OCI-LY7 (cell line): ENCODE measurements around the gene PHETA1. TPM values are rescaled to one million over a fixed set of nuclear protein-coding genes. Genes with fewer than 3 reads are reported as not detected.
"Not testable (repeated sequence)": the region's sequence is repeated elsewhere in the genome, so short reads cannot be mapped to it uniquely, and the experiment has no call there.

Experiments used
- BruUV-seq: library from RNA; stranded (reverse); fragments of 400-500 nt; replicated peaks from 2 replicates; lab custom pipeline; 2021; lab: Mats Ljungman, UMichigan
- CTCF ChIA-PET: fragments of 300-600 bp; sonication (Branson Sonifier 250); formaldehyde crosslinking; loops from one replicate; lab custom pipeline; 2022; ENCODE audit warnings: antibody characterized with exemption; ENCODE audit not compliant: unreplicated experiment; lab: Charles Lee
- POLR2A ChIA-PET: fragments of 300-600 bp; sonication (Branson Sonifier 250); formaldehyde crosslinking; loops from one replicate; lab custom pipeline; 2022; ENCODE audit warnings: antibody characterized with exemption; lab: Charles Lee
- DNase-seq: peaks from one replicate; pipeline ENCODE4 v3.0.0-alpha.2; 2015; ENCODE audit warnings: low spot score
- H2AFZ ChIP-seq: fragments of 200-600 bp; sonication (generic), shearing (Covaris generic); 2 replicates; pipeline ENCODE4 v1.6.1; 2014; ENCODE audit warnings: mild to moderate bottlenecking, antibody characterized with exemption, low read length, moderate library complexity
- H3K27ac ChIP-seq: fragments of 200-600 bp; sonication (generic); 2 replicates; pipeline ENCODE4 v1.5.1; 2014; ENCODE audit warnings: mixed run types, low read depth, mild to moderate bottlenecking, moderate library complexity, low read length, inconsistent platforms; ENCODE audit not compliant: poor library complexity, severe bottlenecking
- H3K36me3 ChIP-seq: fragments of 200-600 bp; sonication (generic); 2 replicates; pipeline ENCODE4 v1.6.1; 2014; ENCODE audit warnings: mild to moderate bottlenecking, antibody characterized with exemption, low read length, moderate library complexity, mixed read lengths; ENCODE audit not compliant: insufficient read depth
- H3K4me1 ChIP-seq: fragments of 200-600 bp; sonication (generic); 2 replicates; pipeline ENCODE4 v1.5.1; 2014; ENCODE audit warnings: mild to moderate bottlenecking, low read length; ENCODE audit not compliant: insufficient read depth, poor library complexity, severe bottlenecking
- H3K4me2 ChIP-seq: fragments of 200-600 bp; sonication (generic); 2 replicates; pipeline ENCODE4 v1.6.1; 2014; ENCODE audit warnings: mild to moderate bottlenecking, low read length
- H3K4me3 ChIP-seq: fragments of 200-600 bp; sonication (generic); 2 replicates; pipeline ENCODE4 v1.5.1; 2014; ENCODE audit warnings: mild to moderate bottlenecking, low read depth, low read length; ENCODE audit not compliant: poor library complexity, severe bottlenecking
- H3K79me2 ChIP-seq: fragments of 200-600 bp; sonication (generic); 2 replicates; pipeline ENCODE4 v1.6.1; 2016; ENCODE audit warnings: low read depth, mild to moderate bottlenecking, low read length, moderate library complexity, mixed read lengths; ENCODE audit not compliant: insufficient read depth
- H3K9me2 ChIP-seq: fragments of 200-600 bp; sonication (generic); 2 replicates; pipeline ENCODE4 v1.6.1; 2016; ENCODE audit warnings: mild to moderate bottlenecking, low read length, mixed read lengths; ENCODE audit not compliant: insufficient read depth
- H3K9me3 ChIP-seq: fragments of 200-600 bp; sonication (generic); 2 replicates; pipeline ENCODE4 v1.6.1; 2014; ENCODE audit warnings: mild to moderate bottlenecking, mixed run types, low read length, mixed read lengths
- H4K20me1 ChIP-seq: fragments of 200-600 bp; sonication (generic); 2 replicates; pipeline ENCODE4 v1.6.1; 2014; ENCODE audit warnings: mild to moderate bottlenecking, antibody characterized with exemption, low read length, moderate library complexity, mixed read lengths; ENCODE audit not compliant: insufficient read depth
- EZH2phosphoT487 ChIP-seq: fragments of 200-600 bp; sonication (generic); IDR thresholded peaks from 2 replicates; pipeline ENCODE4 v1.6.1; 2018; ENCODE audit warnings: low read depth, borderline replicate concordance, mild to moderate bottlenecking, mixed run types, antibody characterized with exemption, low read length, moderate library complexity, mixed read lengths
- intact Hi-C: fragments of 100-400 bp; cut with micrococcal nuclease; formaldehyde crosslinking; loops from one replicate; pipeline ENCODE4 v1.10.0; 2022; ENCODE audit not compliant: unreplicated experiment
- total RNA-seq, 2 experiments: library from RNA; depleted of rRNA in 1 of 2; stranded (reverse); fragments of >200 nt in 1 of 2; shearing (Covaris generic) in 1 of 2; gene quantifications; 2 replicates each; pipeline ENCODE4 v1.2.3, GENCODE V29; 2014 to 2022
- TF ChIP-seq, protein P1 (sequence below): fragments of 200-600 bp; sonication (generic); conservative IDR thresholded peaks from 2 replicates; pipeline ENCODE4 v1.5.1; 2014; ENCODE audit warnings: mild to moderate bottlenecking, antibody characterized with exemption, low read length, moderate library complexity, mixed read lengths

Gene PHETA1
- total RNA-seq, 2 experiments from 2014 or later = 0.73 to 2.7 TPM

DNA sequence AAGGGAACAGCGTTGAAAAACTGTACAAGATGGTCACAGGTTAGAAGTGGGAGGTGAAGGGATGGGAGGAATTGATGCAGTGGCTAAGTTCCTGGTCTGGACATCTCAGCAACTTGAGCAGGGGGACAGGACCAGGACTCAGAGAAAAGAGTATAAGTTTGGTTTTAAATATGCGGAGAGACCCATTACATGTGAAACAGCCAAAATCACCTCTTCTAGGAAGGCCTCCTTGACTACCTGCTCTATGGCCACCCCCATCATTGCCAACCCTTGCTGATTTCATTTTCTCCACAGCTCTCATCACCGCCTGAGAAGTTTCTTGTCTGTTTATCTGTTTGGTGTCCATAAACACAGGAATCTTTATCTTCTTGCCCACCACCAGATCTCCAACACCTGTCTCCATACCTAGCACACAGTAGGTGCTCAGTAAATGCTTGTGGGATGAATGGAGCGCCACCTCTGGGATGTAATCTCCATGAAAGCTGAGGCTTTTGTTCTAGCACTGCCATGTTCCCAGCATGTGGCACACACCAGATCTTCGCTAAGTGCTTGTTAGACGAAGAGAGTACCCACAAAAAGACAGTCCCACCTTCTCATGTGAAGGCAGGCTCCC, 11.2 kb upstream of the PHETA1 start:
- Histone ChIP-seq H3K27ac (no peak overlapping the region), H3K36me3 (no peaks in the 10 kb centered on the region), H2AFZ (no peak overlapping the region), H3K4me1 (no peaks in the 10 kb centered on the region), H3K4me2 (no peak overlapping the region), H3K9me2 (no peaks in the 10 kb centered on the region), H3K79me2 (no peaks in the 10 kb centered on the region), H3K4me3 (no peak overlapping the region), H4K20me1 (no peaks in the 10 kb centered on the region), H3K9me3 (no peaks in the 10 kb centered on the region)
- no peak for TF ChIP-seq EZH2phosphoT487
- TF ChIP-seq, protein P1, sequence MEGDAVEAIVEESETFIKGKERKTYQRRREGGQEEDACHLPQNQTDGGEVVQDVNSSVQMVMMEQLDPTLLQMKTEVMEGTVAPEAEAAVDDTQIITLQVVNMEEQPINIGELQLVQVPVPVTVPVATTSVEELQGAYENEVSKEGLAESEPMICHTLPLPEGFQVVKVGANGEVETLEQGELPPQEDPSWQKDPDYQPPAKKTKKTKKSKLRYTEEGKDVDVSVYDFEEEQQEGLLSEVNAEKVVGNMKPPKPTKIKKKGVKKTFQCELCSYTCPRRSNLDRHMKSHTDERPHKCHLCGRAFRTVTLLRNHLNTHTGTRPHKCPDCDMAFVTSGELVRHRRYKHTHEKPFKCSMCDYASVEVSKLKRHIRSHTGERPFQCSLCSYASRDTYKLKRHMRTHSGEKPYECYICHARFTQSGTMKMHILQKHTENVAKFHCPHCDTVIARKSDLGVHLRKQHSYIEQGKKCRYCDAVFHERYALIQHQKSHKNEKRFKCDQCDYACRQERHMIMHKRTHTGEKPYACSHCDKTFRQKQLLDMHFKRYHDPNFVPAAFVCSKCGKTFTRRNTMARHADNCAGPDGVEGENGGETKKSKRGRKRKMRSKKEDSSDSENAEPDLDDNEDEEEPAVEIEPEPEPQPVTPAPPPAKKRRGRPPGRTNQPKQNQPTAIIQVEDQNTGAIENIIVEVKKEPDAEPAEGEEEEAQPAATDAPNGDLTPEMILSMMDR = no peak
- DNase-seq = no peak
- ChIA-PET CTCF (no interaction called here), POLR2A (interaction anchor here (0.7 kb wide), 2 partner anchors 96 to 134 kb away, joined by 4 read pairs; no protein-coding TSS in a partner anchor)
- intact Hi-C loops = no loop called here
- BruUV-seq = no TSS peak

DNA sequence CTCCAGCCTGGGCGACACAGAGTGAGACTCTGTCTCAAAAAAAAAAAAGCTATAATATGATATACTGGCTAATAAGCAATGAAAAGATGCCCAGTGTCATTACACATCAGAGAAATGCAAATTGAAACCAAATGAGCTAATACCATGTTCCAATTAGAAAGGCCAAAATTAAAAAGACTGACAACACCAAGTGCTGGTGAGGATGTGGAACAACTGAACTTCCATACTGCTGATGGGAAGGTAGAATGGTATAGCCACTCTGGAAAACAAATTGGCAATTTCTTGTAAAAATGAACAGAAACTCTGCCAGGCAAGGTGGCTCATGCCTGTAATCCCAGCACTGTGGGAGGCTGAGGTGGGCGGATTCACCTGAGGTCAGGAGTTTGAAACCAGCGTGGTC, 8.5 kb upstream of the PHETA1 start:
- no peaks in the 10 kb centered on the region for H3K9me2 ChIP-seq
- H4K20me1 ChIP-seq = no peaks in the 10 kb centered on the region
- no peak overlapping the region for H3K4me2 ChIP-seq
- no peak overlapping the region for H3K4me3 ChIP-seq
- ChIA-PET POLR2A (interaction anchor here (0.6 to 1.0 kb wide), 2 partner anchors 98 to 291 kb away, joined by 3 to 4 read pairs; no protein-coding TSS in a partner anchor), CTCF (no interaction called here)
- no peak for TF ChIP-seq EZH2phosphoT487
- TF ChIP-seq, protein P1 = no peak
- intact Hi-C loops = no loop called here
- H3K9me3 ChIP-seq = no peaks in the 10 kb centered on the region
- no peaks in the 10 kb centered on the region for H3K79me2 ChIP-seq
- H3K27ac ChIP-seq = no peak overlapping the region
- no peaks in the 10 kb centered on the region for H3K4me1 ChIP-seq
- no peaks in the 10 kb centered on the region for H3K36me3 ChIP-seq
- H2AFZ ChIP-seq = no peak overlapping the region
- DNase-seq = no peak
- no TSS peak for BruUV-seq

DNA sequence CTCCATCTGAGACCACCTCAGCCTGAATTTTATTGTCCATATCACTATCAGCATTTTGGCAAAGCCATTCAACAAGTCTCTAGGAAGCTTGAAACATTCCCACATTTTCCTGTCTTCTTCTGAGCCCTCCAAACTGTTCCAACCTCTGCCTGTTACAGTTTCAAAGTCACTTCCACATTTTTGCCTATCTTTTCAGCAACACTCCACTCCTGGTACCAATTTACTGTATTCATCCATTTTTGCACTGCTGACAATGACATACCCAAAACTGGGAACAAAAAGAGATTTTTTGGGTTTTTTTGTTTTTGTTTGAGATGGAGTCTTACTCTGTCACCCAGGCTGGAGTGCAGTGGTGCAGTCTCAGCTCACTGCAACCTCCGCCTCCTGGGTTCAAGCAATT, 4.3 kb upstream of the PHETA1 start:
- H3K4me3 ChIP-seq, H3K4me2 ChIP-seq, DNase-seq, H3K79me2 ChIP-seq, H3K9me2 ChIP-seq, intact Hi-C loops, POLR2A ChIA-PET, H3K36me3 ChIP-seq, BruUV-seq, H3K9me3 ChIP-seq, H4K20me1 ChIP-seq, H2AFZ ChIP-seq, CTCF ChIA-PET, H3K27ac ChIP-seq: not testable (repeated sequence)
- peaks cover 11% of the 10 kb centered on the region for H3K4me1 ChIP-seq
